GM19193 (cell line): ENCODE data around the gene CPSF4.

Experiments
- POLR2A ChIP-seq: IDR thresholded peaks from 4 replicates; pipeline ENCODE4 v1.6.1; 2011; ENCODE audit not compliant: insufficient read depth, insufficient read length; ENCODE audit errors: extremely low read depth

The CPSF4 gene

DNA sequence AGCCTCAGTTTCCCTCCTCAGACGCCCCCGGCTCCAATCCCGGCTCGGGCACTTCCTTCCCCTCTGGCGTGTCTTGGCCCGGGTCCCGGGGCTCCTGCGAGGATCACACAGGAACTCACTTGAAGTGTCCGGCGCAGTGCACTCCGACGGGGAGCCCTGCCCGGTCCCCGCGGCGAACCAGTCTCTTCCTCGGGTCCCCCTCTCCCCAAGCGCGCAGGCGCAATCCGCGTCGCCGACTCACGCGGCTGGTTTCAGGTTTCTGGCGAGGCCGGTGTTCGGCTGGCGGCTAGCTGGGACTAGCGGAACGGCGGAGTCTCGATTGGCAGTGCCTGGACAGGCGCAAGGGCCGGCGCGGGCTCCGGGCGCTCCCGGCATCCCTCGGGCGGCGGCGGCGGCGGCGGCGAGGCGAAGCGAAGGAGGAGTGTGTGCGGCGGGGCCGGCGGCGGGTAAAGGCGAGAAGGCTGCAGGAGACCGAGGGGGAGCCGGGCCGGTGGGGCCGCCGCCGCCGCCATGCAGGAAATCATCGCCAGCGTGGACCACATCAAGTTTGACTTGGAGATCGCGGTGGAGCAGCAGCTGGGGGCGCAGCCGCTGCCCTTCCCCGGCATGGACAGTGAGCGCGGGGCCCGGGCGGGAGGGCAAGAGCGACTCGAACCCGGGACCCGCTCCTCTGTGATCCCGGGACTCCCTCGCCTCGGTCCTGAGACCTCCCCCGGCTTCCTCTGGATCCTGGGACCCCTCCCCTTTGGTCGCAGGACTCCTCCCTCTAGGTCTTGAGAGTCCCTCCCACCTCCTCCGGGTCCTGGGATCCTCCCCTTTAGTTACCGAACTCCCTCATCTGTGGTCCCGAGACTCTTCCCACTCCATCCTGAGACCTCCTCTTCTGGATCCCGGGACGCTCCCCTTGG is at the start of gene CPSF4, which contains the start of gene PTCD1:
TSS of gene CPSF4 (plus strand) at position 371 of the 908 bp plus-strand sequence. CDS start at position 511, 140 bp downstream.
TSS of gene PTCD1 (minus strand) at position 226 of the 908 bp plus-strand sequence. CDS start 3,556 bp downstream, outside the sequence.
- TF ChIP-seq POLR2A: peak; percentile 78

DNA sequence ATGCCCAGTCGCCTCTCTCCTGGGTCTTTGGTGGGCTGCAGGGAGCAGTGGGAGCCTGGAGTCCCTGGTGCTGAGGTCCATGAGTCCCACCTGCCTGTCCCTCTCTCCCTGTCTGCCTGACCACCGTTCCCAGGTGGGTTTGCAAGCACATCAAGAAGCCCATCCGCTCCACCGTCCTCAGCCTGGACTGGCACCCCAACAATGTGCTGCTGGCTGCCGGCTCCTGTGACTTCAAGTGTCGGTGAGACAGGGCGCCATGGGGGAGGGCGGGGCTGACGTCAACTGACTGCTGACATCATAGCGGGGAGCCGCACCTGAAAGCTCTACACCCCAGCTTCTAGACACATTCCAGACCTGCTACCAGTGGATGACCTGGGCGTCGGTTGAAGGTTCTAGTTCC is 49.0 kb upstream of the CPSF4 start:
- TF ChIP-seq POLR2A: no peak

DNA sequence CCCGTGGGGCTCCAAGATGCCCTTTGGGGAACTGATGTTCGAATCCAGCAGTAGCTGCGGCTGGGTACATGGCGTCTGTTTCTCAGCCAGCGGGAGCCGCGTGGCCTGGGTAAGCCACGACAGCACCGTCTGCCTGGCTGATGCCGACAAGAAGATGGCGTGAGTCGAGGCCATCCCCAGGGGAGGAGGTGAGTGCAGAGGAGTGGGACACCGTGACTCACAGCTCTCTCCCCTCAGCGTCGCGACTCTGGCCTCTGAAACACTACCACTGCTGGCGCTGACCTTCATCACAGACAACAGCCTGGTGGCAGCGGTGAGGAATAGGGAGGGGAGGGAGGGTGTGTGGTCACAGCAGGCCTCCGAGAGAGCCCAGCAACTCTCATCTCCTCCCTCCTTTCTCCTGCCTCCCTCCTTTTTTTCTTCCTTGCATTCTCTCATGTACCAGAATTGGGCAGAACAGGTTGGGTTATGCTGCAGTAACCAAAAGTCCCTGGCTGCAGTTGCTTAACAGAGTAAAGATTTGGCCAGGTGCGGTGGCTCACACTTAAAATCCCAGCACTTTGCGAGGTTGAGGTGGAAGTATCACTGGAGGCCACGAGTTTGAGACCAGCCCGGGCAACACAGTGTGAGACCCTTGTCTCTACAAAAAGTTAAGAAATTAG is 47.7 kb upstream of the CPSF4 start:
- no peak for TF ChIP-seq POLR2A

DNA sequence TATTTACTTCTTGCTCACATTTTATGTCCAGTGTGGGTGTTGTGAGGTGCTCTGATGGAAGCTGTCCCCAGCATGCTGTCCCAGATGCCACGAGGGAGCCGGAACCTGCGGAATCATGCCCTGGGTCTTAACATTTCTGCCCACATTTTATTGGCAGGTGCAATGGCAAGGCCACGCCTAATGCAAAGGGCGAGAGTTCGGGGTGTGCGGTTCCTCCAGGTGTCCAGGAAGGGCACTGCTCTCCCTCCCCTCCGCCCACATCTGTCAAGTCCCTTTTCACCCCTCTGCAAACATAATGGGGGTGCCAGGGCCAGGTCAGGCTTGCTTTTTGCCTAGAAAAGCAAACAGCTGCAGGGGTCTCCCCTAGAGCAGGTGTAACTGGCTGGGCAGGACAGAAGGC is 46.7 kb upstream of the CPSF4 start:
- no peak for TF ChIP-seq POLR2A

DNA sequence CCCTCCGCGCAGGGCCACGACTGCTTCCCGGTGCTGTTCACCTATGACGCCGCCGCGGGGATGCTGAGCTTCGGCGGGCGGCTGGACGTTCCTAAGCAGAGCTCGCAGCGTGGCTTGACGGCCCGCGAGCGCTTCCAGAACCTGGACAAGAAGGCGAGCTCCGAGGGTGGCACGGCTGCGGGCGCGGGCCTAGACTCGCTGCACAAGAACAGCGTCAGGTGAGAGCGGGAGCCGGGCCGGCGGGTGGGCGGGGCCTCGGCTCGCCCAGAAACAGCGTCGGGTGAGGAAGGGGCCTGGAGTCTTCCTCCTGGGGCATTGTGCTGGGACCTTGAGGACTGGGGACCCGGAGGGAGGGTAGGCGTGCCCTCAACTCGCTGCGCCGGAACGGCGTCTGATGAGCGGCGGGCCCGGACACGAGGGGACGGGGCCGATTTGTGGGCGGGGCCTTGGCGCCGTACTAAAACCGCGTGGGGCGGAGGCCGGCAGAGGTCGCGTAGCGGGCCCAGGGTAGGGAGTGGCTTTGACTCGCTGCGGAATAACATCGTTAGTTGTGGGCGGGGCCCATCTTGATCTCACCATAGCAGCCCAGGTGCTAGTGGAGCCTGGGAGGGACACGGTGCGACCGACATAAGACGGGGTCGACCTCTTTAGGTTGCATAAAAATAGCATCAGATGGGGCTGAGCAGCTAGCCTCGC is 45.9 kb upstream of the CPSF4 start:
- peak; percentile 17 for TF ChIP-seq POLR2A

DNA sequence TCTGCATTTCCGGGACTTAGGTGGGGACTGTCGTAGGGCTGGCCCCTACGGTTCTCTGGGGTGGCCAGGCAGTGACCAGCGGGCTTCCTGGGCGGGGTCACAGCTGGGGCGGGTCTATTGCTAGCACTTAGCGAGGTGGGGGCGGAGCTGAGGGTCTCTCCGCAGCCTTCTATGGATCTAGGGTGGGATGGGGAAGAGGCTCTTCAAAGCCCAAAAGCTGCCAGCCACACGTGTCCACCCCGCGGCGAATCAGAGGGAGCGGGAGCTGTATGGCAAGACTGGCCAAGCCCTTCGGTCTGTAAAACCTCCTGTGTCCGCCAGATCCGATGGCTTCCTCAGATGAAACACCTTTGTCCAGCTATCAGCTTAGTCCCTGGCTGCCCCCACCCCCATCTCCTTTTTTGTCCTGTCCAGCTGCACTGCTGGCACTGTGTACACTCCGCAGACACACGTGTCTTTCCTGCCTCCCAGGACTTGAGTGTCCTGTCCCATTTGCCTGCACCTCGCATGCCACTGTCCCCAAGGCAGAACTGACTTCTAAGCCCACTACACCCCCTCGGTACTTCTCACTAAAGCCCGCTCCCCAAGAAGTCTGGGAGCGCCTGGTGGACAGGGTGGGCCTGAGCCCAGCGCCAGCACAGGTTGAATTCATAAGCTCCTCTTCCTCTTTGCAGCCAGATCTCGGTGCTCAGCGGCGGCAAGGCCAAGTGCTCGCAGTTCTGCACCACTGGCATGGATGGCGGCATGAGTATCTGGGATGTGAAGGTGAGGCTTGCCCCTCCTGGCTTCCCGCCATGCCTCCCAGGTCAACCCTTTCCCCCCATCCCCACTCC is 45.2 kb upstream of the CPSF4 start:
- TF ChIP-seq POLR2A: no peak

DNA sequence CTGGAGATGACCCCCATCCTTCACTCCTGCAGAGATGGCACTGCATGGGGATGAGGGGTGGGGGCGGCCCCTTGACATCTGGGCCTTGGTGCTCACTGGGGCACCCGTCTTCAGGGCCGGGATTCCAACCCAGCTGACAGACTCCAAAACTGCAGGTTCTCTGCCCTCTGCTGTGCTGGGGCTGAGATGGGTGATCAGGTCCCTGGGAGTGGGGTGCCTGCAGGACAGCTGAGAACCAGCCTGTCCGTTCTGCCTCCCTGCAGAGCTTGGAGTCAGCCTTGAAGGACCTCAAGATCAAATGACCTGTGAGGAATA is 44.6 kb upstream of the CPSF4 start:
- TF ChIP-seq POLR2A: no peak

DNA sequence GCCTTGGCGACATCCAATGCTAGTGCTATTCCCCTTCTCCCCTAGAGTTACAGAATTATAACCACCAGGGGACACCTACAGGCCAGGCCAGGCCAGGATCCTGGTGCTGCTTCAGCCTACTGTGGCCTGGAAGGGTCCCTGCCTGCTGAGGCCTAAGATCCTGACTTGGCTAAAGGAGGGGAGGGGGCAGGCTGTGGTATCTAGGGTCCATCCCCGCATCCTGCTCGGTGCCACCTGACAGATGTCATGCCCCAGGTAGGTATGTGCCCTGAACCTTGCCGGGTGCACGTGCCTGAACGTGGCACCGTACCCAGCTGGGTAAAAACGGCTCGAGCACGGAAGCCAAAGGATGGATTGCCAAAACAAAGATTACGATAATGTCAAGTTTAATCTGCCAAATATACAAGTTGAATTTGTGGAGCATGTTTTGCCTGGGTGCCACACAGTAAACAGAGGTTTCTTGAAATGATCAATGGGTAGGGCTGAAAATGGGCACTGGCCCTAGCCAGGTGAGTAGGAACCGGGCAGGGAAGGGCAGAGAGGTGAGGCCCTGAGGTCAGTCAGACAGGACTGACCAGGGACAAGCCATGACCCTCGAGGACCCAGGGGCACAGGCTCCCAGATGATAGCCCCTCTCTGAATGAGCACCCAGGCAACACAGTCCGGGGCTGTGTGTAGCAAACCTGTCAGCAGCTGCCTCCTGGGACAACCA is 43.0 kb upstream of the CPSF4 start:
- peak; percentile 28 for TF ChIP-seq POLR2A

DNA sequence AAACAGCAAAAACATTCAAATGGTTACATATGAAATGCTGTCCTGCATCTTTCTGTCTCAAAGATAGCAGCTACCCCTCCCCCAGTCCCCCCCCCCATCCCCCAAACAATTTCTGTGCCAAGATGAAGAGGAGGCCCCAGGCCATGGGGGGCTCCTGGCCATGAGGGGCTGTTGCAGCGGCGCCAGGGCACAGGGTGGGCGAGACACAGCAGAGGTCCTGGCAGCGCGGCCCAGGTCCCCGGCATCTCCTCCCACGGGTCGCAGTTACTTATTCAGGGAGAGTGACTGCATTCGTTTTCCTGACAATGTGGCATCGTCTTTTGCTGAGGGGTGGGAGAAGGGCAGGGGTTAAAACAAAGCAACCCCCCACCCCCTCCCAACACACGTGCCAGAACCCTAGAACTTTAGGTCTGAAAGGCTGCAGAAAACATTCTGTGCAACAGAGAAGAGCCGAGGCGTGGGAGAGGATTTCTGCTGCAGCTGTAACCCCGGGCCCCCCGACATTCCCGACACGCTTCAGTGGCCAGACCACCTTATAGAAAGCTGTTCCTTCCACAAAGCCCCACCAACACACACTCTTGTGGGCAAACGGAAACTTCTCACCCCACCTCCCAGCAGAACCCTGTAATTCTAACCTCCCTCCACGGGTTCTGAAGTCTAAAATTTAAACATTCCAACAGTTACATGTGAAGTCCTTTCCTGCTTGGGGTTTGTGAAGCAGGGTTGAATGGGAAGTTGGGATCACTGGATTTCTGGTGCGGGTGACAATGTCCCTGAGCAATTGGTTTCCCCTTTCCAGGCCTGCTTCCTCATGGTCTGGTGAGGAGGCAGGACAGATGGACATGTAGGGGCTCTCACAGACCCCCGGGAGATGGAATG is 42.1 kb upstream of the CPSF4 start:
- TF ChIP-seq POLR2A: peak; percentile 13

DNA sequence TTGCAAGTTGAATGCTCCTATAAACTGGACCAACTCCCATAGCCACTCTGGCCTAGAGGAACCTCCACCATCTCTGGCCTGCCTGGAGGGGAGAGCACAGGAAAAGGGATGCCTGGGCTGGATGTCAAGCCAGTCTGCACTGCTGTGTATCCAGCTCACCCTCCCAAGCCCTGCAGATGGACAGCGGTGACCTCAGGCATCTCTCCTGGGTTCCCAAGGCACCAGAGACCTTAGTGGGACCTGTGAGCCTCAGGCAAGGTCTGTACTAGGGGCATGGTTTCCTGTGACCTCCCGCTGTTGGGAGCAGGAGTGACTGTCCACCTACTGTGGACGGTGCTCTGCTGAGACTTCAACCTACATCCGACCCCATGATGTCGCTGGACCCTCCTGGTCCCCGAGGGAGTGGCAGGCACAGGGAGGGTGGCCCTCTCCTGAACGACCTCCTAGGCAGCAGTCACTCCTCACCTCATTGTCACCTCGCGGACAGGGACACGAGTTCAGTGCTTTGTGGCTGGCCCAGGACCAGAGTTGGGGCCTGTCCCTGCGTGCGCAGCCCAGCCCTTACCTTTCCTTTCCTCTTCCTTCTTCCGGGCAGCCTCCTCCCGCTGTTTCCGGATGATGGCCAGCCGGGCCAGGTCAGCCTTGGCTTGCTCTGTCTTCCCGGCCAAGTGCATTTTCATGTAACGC is 41.3 kb upstream of the CPSF4 start:
- peak; percentile 37 for TF ChIP-seq POLR2A

DNA sequence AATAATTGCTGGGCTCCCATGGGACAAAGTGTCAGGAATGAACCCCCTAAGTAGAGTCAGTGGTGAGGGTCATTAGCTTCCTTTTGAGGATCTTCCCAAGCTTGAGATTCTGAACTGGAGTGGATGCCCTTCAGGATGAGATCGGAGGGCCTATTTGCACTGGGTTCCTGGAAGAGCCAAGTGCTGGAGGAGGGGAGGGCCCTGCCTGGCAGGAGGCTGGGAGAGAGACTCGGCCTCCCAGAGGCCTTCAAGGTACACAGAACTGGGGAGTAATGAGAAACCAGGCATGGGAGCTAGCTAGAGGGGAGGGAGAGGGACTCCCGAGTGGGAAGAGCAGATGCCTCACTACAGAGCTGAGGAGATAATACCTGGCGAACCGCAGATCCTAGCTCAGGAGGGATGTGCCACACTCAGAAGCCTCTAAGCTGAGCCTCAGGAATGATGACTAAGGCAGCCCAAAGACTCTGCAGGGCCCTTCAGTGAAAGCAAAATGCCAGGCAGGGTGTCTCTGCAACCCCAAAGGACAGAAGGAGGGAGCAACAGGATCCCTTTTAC is 39.8 kb upstream of the CPSF4 start:
- TF ChIP-seq POLR2A: no peak

DNA sequence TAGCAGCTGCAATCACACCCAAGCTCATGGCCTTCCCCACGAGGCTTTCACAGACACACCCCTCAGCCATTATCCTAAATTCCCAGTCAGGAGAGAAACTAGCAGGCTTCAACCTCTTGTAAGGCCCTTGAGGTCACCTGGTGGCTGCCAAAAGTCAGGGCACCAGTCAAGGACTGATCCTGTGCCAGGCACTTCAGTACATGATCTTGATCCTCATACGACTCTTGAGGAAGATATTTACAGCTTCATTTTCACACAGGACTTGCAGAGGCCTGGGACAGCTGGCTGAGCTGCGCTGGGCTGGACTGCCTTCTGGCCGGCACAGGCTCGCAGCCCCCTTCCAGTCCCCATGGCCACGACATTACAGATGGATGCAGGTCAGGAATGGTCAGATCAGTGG is 39.1 kb upstream of the CPSF4 start:
- TF ChIP-seq POLR2A: no peak
